Spleen (tissue), 7 donors: ENCODE measurements around the gene SULF2.

ENCODE experiments used
- POLR2A ChIP-seq, 3 donors: fragments of 450-650 bp; IDR thresholded peaks; one replicate each; pipeline ENCODE4 v1.5.1; 2017; ENCODE audit warnings: antibody characterized with exemption in 3 of 3, mild to moderate bottlenecking in 1 of 3
- TF ChIP-seq, protein P1 (sequence below), 11 experiments: fragments of 200-600 bp in 7 of 11; fragments of 450-650 bp in 4 of 11; sonication (generic) in 4 of 11; IDR thresholded peaks in 8 of 11; conservative IDR thresholded peaks in 3 of 11; 1 replicate in 7 of 11; 2 replicates in 4 of 11; pipeline versions ENCODE4 v1.4.0 to v1.8.0; 2016 to 2021; ENCODE audit warnings: antibody characterized with exemption in 11 of 11, inconsistent platforms in 4 of 11, mild to moderate bottlenecking in 1 of 11
- donor health status: DM: no; HTN: no; CAD: no; lungs with moderate emphysema.
- donor health status: DM: no; HTN: no; CAD: no.
- donor health status: DM: no; HTN: no; CAD: no.

DNA sequence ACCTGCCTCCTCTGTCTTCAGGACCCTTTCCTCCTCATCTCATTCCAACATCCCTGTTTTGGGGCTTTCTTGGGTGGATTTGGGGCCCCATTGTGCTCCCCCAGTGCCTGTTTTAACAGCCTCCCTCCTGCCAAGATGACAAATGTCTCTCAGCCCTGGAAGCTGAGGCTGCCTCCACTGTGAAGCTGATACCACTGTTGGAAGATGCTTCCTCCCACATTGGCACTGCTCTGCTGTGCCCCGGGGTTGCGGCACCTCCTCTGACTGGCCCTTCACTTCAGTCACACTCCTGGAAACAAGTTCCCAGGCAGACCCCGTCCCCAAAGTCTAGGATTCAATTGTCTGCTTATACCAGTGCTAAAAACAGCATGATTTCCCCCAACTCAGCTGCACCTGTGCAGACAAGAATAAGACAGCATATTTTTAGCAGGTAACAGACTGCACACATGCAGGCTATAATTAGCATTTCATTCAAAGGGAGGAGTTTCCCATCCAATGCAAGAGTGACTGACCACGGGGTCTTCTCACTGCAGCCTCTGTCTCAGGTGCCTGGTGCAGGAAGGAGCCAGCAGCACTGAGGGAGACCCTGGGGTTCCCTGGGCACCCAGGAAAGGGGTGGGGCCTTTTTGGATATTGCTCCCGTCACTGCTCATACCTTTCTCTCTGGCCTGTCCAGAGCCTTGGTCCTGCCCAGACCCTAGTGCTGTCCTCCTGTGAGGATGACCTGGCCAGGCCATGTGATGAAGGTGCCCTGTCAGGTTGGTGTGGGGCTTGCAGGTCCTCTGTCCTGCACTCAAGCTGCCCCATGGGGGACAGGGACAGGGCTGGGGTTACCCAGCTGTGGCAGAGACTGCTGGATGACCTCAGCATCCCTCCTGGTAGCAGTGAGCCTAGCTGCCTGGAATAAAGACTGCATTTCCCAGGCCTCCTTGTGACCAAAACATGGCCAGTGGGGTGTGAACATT lies 31.5 kb upstream of the SULF2 start:
- TF ChIP-seq POLR2A (IDR thresholded peaks at IDR 0.05) = no peak
- TF ChIP-seq, protein P1, sequence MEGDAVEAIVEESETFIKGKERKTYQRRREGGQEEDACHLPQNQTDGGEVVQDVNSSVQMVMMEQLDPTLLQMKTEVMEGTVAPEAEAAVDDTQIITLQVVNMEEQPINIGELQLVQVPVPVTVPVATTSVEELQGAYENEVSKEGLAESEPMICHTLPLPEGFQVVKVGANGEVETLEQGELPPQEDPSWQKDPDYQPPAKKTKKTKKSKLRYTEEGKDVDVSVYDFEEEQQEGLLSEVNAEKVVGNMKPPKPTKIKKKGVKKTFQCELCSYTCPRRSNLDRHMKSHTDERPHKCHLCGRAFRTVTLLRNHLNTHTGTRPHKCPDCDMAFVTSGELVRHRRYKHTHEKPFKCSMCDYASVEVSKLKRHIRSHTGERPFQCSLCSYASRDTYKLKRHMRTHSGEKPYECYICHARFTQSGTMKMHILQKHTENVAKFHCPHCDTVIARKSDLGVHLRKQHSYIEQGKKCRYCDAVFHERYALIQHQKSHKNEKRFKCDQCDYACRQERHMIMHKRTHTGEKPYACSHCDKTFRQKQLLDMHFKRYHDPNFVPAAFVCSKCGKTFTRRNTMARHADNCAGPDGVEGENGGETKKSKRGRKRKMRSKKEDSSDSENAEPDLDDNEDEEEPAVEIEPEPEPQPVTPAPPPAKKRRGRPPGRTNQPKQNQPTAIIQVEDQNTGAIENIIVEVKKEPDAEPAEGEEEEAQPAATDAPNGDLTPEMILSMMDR (IDR thresholded peaks at IDR 0.05 in 8 of 11, conservative IDR thresholded peaks at IDR 0.05 in 3 of 11) = no peak
